GM21447 (cell line): Measurements from ENCODE around the gene EEPD1.

Experiments
- ATAC-seq: cut with Tn5 transposase; IDR thresholded peaks from one replicate; pipeline ENCODE4 v1.9.1; 2021; ENCODE audit not compliant: unreplicated experiment

The EEPD1 gene

GRCh38 chr7:36297364-36298009, 144.4 kb downstream of the EEPD1 start:
- no peak for ATAC-seq

GRCh38 chr7:36298106-36298505, 145.1 kb downstream of the EEPD1 start:
- ATAC-seq: no peak

GRCh38 chr7:36299223-36299774, 146.2 kb downstream of the EEPD1 start:
- no peak for ATAC-seq

GRCh38 chr7:36299823-36300341, 146.8 kb downstream of the EEPD1 start:
- ATAC-seq: no peak

- no peak for ATAC-seq
Measured at GRCh38 chr7:36300696-36301350, 147.8 kb downstream of the EEPD1 start.

- no peak for ATAC-seq
Measured at GRCh38 chr7:36301914-36302771, 149.1 kb downstream of the EEPD1 start.

GRCh38 chr7:36303202-36304098, 150.4 kb downstream of the EEPD1 start:
- ATAC-seq: no peak

- ATAC-seq: no peak
Measured at GRCh38 chr7:36304099-36304425, 151.0 kb downstream of the EEPD1 start.

GRCh38 chr7:36305226-36305625, 152.2 kb downstream of the EEPD1 start:
- no peak for ATAC-seq

GRCh38 chr7:36305648-36306047, 152.6 kb downstream of the EEPD1 start:
- ATAC-seq: no peak

GRCh38 chr7:36306222-36306621, 153.2 kb downstream of the EEPD1 start:
- ATAC-seq: no peak

GRCh38 chr7:36306722-36307121, 153.7 kb downstream of the EEPD1 start:
- ATAC-seq: no peak

- ATAC-seq: no peak
Measured at GRCh38 chr7:36308031-36308430, 155.0 kb downstream of the EEPD1 start.

- ATAC-seq: no peak
Measured at GRCh38 chr7:36309301-36309700, 156.2 kb downstream of the EEPD1 start.

- ATAC-seq: no peak
Measured at GRCh38 chr7:36309716-36310115, 156.7 kb downstream of the EEPD1 start.

GRCh38 chr7:36310897-36311296, 157.8 kb downstream of the EEPD1 start:
- ATAC-seq: no peak

GRCh38 chr7:36311539-36311938, 158.5 kb downstream of the EEPD1 start:
- no peak for ATAC-seq

GRCh38 chr7:36312064-36312914, 159.2 kb downstream of the EEPD1 start:
- ATAC-seq: no peak

GRCh38 chr7:36312915-36313334, 159.9 kb downstream of the EEPD1 start:
- ATAC-seq: no peak

GRCh38 chr7:36313607-36314006, 160.6 kb downstream of the EEPD1 start:
- ATAC-seq: no peak
